AG10803 (cell line): ENCODE data around the gene PDZD2.
A peak's percentile ranks its signal among the peaks of the same experiment; 100 is the strongest.

Experiments used
- DNase-seq: peaks from one replicate; pipeline ENCODE4 v3.0.0; 2010; ENCODE audit warnings: low read depth
- H3K4me3 ChIP-seq: 2 replicates; pipeline ENCODE4 v1.5.1; 2011; ENCODE audit warnings: mild to moderate bottlenecking, low read length, control low read depth
- CTCF ChIP-seq: conservative IDR thresholded peaks from 2 replicates; pipeline ENCODE4 v1.5.1; 2011; ENCODE audit warnings: mild to moderate bottlenecking, low read length, control low read depth, inconsistent platforms

Gene PDZD2

DNA sequence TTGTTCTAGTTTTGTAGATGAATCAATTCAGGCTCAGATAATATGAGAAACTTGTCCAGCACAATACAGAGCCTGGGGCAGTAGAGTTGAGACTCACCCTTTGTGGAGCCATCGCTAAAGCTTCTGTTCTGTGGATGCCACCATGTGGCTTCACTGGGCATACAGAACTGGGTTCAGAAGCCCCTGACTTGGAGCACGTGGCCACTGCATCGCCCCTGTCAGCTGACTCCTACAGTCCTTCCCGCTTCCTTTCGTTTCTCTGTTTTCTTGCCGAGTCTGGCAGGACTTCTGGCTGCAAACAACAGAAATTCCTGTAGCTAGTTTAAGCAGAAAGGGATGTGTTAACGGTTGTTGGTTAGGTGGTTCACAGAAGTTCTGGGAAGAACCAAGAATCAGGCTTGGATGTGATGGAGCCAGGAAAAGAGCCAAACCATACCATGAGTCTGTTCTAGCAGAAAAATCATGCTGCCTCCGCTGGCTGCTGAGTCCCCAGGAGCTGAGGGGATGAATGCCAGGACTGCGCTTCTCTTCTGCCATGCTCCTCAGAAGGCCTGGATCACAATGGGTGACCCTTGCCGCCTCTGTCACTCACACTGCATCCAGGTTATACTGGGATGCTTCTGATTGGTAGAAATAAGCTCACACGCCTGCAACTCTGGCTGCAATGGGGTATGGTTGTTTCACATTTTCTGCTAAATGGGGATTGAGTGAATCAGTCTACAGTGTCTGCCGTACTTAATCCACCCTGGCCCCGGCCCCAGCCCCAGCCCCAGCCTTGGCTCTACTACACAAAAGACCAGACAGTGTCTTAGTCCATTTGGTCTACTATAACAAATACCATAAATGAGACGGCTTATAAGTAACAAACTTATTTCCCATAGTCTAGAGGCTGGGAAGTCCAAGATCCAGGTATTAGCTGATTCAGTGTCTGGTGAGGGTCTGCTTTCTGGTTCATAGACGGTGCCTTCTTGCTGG is 272.6 kb downstream of the PDZD2 start:
- H3K4me3 ChIP-seq: no peak overlapping the region; the same call in 1 of the 2 replicates
- TF ChIP-seq CTCF: no peak
- no peak for DNase-seq

- no peak for TF ChIP-seq CTCF
- H3K4me3 ChIP-seq: no peak overlapping the region
- DNase-seq: no peak
Measured at GRCh38 chr5:31913808-31914207, 274.9 kb downstream of the PDZD2 start.

DNA sequence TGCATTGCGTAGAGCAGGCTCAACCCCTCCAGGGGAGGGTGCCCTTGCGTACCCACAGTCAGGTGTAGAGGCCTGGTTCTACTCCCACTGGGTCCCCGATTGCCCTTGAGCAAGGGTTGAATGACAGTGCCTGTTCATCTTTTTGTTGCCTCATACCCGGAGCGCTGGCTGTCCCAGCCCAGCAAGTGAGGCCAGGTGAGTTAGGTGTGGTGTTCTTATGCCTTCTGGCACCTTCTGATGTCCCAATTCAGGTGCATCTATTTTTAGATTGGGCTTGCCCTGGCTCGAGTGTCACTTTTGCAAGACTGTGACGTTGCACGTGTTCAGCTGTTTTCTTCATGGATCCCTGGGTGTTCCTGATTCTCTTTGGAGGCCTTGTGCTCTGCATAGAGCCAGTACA is 277.4 kb downstream of the PDZD2 start:
- DNase-seq: no peak
- TF ChIP-seq CTCF: no peak
- no peak overlapping the region for H3K4me3 ChIP-seq

- no peak overlapping the region for H3K4me3 ChIP-seq
- DNase-seq: no peak
- no peak for TF ChIP-seq CTCF
Measured at GRCh38 chr5:31918739-31919138, 279.8 kb downstream of the PDZD2 start.

- peak; percentile 83 for DNase-seq
- TF ChIP-seq CTCF: no peak
- no peak overlapping the region for H3K4me3 ChIP-seq
Measured at GRCh38 chr5:31921852-31922305, 282.9 kb downstream of the PDZD2 start.

GRCh38 chr5:31924005-31924404 is 285.1 kb downstream of the PDZD2 start:
- no peak overlapping the region for H3K4me3 ChIP-seq
- DNase-seq: no peak
- no peak for TF ChIP-seq CTCF

GRCh38 chr5:31931874-31932273 is 292.9 kb downstream of the PDZD2 start:
- no peak for TF ChIP-seq CTCF
- no peak overlapping the region for H3K4me3 ChIP-seq
- DNase-seq: no peak
